Germinal center (tissue), 1 donor: ENCODE results near the gene ALPL.
"Not testable (repeated sequence)": the region's sequence is repeated elsewhere in the genome, so short reads cannot be mapped to it uniquely, and the experiment has no call there.

Experiments used
- DNase-seq: peaks from one replicate; pipeline ENCODE4 v3.0.0; 2012; ENCODE audit warnings: mixed read lengths, low spot score

Gene ALPL

DNA sequence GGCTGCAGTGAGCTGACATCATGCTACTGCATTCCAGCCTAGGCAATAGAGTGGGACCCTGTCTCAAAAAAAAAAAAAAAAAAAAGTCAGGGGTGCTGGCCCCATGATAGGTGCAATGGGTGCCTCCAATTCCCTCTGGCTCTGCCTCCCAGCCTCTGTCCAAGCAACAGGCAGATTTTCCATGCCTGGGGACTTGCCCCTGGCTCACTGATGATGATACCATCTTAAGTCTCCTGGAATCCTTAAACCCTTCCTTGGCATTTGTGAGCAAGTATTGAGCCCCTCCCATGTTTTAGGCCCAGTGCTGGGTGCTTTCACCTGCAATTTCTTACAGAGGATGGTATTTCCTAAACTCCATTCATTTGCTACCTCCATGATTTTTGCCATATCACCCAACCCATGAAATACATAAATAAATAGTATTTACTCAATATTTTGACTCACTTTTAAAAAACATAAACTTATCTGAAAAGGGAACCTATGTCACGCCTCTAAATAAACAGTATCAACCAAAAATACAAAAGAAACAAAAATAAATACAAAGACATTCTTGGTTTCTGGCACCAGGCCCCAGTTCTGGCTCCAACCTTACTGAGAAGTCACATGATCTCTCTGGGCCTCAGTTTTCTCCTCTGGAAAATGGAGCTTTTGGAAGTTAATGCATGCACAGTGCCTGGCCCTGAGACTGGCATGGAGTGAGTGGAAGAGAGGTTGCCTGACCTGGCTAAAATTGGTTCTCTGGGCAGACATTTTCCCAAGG lies 1.5 kb upstream of the ALPL start:
- no peak for DNase-seq

- peak; percentile 85 for DNase-seq
Measured at GRCh38 chr1:21508580-21509350, 458 bp upstream of the ALPL start.

DNA sequence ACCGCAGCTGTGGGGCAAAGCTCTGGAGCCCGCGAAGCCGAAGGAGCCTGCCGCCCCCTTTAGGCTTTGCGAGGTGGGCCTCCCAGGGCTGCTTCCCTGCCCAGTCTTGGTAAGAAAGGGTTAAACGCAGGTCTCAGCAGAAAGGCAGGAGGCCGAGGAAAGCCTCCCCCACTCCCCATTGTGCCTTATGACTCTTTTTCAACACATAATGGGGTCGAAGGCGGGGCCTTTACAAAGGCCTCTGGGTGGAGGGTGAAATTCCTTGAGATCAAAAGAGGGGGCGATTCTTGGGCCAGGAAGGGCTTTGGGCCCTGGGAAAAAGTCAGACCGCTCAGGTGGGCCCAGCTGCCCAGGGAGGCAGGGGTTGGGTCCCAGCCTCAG lies 880 bp downstream of the ALPL start:
- DNase-seq: no peak

DNA sequence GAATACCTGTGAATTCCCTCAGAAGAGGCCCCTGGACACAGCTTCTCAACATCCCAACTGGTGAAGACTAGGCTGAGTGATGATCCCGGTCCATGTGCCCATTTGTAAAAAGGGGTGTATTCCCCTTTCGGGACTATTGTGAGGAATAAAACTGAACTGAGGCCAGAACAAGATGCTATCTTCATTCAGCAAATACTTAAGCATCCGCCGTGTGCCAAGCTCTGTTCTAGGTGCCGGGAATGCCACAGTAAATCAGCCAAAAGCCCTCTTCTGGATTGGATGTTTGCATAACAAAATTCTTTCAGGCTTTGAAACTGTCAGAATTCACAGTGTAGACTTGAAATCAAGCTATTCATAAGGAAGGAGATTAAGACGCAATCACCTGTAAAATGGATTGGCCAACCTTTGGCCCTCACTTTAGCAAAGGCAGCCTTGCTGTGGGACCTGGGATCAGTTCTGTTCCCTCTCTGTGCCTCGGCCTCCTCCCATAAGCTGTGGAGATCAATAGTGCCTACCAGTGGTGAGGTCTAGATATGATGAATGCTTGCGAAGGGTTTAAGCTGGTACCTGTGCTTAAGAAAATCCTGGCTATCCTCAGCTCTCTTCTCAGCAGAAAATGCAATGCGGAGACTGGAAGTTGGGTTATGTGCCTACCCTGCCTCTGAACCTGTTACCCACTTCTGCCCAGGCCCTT lies 1.8 kb downstream of the ALPL start:
- no peak for DNase-seq

GRCh38 chr1:21511579-21512522 lies 2.6 kb downstream of the ALPL start:
- DNase-seq: no peak

DNA sequence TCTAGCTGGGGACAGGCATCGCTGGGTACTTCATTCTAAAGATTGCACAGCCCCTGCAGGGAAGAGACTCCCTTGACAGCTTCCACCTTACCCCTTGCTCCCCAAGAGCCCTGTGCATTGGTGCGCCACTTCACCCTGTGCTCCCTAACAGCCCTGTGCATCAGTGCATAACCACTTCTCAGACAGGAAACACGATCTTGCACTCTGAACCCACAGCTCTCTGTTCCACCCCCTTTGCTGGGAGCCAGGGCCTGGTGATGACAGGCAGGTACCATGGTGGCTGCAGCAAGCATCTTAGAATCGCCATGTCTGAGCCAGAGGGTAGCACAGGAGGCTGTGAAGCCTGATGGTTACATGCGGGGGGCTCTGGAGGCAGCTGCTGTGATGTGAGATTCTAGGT lies 5.0 kb downstream of the ALPL start:
- DNase-seq: peak; percentile 59

- DNase-seq: peak; percentile 65
Measured at GRCh38 chr1:21517161-21517589, 8.0 kb downstream of the ALPL start.

- no peak for DNase-seq
Measured at GRCh38 chr1:21517660-21518480, 8.6 kb downstream of the ALPL start.

- DNase-seq: peak; percentile 58
Measured at GRCh38 chr1:21518774-21519455, 9.7 kb downstream of the ALPL start.

DNA sequence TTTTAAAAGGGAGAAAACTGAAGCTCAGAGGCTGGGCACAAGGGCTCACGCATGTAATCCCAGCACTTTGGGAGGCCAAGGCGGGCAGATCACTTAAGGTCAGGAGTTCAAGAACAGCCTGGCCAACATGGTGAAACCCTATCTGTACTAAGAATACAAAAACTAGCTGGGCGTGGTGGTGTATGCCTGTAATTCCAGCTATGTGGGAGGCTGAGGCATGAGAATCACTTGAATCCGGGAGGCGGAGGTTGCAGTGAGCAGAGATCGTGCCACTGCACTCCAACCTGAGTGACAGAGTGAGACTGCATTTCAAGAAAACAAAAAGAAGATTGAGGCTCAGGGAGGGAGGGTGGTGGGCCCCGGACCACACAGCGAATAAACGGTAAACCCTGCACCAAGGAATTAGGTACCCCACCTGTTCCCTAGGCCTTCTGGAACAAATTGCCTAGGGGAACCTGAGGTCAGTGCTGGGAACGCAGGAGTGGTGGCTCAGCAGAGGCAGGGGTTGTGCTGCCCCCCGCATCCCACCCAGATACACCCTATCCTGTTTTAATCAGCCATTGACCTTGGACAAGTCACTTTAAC lies 10.4 kb downstream of the ALPL start:
- not testable (repeated sequence) for DNase-seq

DNA sequence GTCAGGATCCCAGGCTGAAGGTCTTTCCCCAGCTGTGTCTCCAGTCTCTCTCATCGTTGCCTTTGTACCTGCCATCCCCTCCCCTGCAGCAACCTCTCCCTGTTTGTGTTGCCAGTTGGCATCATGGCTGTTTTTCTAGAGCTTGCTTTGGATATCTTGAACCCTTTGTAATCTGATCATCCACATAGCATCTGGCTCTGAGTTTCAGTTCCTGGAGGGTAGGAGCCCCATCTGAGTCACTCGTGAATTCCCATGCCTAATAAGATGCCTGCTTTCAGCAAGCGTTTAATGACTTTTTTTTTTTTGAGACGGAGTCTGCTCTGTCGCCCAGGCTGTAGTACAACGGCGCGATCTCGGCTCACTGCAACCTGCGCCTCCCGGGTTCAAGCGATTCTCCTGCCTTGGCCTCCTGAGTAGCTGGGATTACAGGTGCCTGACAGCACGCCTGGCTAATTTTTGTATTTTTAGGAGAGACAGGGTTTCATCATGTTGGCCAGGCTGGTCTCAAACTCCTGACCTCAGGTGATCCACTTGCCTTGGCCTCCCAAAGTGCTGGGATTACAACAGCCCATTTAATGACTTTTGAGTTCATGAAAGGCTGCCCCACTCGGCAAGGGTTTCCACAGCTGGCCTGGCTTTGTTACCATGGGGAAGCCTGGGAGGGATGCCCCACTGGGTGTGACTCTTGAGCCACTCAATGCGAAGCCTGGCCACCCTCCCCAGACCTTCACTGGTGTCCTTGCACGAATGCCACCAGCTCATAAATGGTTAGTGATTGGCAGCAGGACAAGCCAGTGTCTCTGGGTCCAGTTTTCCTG lies 11.9 kb downstream of the ALPL start:
- DNase-seq: no peak

- DNase-seq: no peak
Measured at GRCh38 chr1:21521717-21522060, 12.5 kb downstream of the ALPL start.

DNA sequence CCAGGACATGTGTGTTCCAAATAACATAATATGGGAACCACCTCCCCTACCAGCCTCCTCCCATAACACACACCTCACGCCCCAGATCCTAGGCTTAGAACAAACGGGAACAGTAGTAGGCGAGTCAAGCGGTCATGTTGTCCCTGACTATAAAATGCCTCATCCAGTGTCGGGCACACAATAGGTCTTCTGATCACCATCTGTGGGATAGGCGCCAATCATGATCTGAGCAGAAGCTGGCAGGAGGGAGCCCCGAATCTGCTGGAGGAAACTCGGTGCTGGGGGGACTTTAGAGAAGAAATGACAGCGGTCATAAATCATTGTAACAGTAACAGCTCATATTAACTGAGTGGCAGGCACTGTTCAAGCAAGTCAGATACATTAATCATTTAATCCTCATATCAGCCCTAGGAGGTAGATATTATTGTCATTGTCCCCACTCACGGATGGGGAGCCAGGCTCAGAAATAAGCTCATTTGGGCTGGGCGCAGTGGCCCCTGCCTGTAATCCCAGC lies 13.4 kb downstream of the ALPL start:
- no peak for DNase-seq

DNA sequence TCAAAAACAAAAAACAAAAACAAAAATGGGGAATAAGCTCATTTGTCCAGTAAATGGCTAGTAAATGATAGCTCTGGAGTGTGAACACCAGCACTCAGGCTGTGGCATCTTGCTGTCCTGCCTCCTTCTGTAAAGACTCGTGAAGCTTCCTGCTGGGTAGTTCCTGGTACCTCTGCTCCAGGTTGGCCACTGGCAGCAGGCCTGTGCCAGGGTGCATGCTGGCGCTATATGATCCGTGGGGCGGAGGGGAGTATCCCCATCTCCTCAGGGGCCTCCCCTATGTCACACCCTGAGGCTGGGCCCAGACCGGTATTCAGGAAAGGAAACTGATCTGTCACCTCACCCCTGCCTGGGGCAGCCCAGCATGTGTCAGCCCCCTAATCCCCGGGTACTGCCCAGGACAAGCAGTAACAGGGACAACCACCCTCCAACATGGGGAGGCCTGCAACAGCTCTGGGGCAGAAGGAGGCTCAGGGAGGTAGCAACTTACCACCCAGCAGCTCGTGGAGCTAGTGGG lies 14.1 kb downstream of the ALPL start:
- no peak for DNase-seq

DNA sequence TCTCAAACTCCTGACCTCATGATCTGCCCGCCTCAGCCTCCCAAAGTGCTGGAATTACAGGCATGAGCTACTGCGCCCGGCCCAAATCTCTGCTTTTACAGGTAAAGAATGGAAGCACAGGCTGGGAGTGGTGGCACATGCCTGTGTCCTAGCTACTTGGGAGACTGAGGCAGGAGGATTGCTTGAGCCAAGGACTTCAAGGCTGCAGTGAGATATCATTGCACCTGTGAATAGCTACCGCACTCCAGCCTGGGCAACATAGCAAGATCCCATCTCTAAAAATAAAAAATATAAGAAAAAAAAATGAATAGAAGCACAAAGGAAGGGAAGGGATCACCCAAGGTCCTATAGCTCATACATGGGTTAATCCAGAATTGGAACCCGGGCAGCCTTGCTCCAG lies 15.0 kb downstream of the ALPL start:
- no peak for DNase-seq

DNA sequence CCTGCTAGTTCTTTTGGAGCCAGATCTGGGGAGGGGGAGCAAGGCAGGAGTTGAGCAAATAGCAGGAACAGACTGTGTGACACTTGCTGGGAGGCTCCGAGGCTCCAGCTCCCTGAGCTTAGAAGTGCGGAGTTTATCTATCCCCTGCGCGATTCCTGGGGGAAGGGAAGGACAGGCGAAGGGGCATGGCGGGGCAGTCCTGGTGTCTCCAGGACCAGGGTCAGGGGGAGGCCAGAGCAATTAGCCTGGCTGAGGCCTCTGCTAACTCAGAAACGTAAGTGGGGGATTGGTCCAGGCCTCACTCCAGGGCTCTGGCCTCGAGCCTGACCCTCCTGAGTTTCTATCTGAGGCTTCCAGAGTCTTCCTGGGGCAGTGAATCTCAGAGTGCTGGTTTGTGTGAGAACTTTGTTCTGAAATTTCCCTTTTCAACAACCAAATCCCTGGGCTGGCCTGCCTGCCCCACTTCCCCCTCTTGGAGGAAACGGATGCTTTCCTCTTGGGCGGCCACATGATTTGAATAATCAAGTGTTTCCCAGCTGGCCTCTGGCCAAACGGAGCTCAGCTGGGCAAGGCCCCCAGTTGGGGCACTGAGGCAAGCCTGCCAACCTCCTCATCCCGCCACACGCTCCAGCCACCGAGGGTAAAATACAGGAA lies 15.6 kb downstream of the ALPL start:
- DNase-seq: peak; percentile 40

GRCh38 chr1:21525340-21525717 lies 16.1 kb downstream of the ALPL start:
- DNase-seq: no peak

- DNase-seq: no peak
Measured at GRCh38 chr1:21526441-21526840, 17.2 kb downstream of the ALPL start.
